Epithelial cell of prostate (primary cell): ENCODE results near the gene TTN.

Experiments used
- DNase-seq: peaks from one replicate; pipeline ENCODE4 v3.0.0-alpha.2; 2011; ENCODE audit warnings: low read depth, low spot score
- H3K27ac ChIP-seq: fragments of 450-650 bp; 2 replicates; pipeline ENCODE4 v1.5.1; 2017; ENCODE audit warnings: mild to moderate bottlenecking

The TTN gene

DNA sequence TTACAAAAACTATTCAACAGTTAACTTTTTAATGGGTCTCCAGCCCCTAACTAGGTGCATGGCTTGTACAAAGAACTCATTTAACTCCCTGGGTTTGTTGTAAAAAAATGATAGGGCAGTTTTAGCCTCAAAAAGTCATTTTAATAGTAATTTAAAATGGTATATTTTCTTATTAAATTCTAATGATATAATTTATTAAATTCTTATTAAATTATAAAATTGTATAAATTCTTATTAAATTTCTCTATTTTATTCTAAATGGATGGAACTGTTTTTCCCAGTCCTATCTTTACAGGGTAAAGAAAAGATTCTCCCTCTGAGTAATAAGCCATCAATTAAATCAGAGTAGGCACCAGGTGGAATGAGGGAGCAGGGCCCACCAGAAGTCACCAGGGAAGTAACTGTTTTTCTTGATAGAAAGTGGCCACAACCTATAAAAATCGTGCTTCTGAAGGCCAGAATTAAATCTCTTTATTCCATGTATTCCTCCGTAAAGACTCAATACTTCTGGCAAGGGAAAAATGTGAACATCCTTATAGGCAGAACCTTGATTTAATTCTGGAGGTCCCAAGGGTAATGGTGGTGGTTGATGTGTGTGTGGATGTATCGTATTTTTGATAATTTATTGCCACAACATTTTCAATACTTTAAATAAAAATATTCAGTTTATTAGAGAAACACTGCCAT is 329.6 kb downstream of the TTN start:
- H3K27ac ChIP-seq = no peak overlapping the region
- no peak for DNase-seq

- no peak overlapping the region for H3K27ac ChIP-seq
- DNase-seq = no peak
These were observed 330.7 kb downstream of the TTN start for GRCh38 chr2:178476477-178476876.
